Tibial nerve (tissue), 4 donors: ENCODE results near the gene SVOPL. TPM values are rescaled to one million over a fixed set of nuclear protein-coding genes. Genes with fewer than 3 reads are reported as not detected.

Experiments used
- DNase-seq, 2 donors: peaks; one replicate each; pipeline ENCODE4 v3.0.0-alpha.2; 2019; ENCODE audit warnings: low spot score in 2 of 2
- H3K27ac ChIP-seq, 4 donors: fragments of 200-600 bp; sonication (generic) in 3 of 4; one replicate each; pipeline ENCODE4 v1.5.1; 2017 to 2019; ENCODE audit warnings: mild to moderate bottlenecking in 1 of 4
- H3K27me3 ChIP-seq, 2 donors: fragments of 200-600 bp; sonication (generic) in 1 of 2; one replicate each; pipeline versions ENCODE4 v1.5.1 to v1.6.0; 2017 to 2019
- H3K36me3 ChIP-seq, 3 donors: fragments of 200-600 bp; sonication (generic); one replicate each; pipeline ENCODE4 v1.5.1; 2018 to 2019
- H3K4me1 ChIP-seq, 4 donors: fragments of 200-600 bp; sonication (generic) in 3 of 4; one replicate each; pipeline ENCODE4 v1.5.1; 2017 to 2019
- H3K4me3 ChIP-seq, 4 donors: fragments of 200-600 bp; sonication (generic) in 3 of 4; one replicate each; pipeline ENCODE4 v1.5.1; 2017 to 2019; ENCODE audit warnings: mild to moderate bottlenecking in 1 of 4, moderate library complexity in 1 of 4
- H3K9me3 ChIP-seq, 4 donors: fragments of 200-600 bp; sonication (generic) in 3 of 4; one replicate each; pipeline ENCODE4 v1.5.1; 2017 to 2019
- EP300 ChIP-seq, 2 donors: sonication (generic); formaldehyde crosslinking; IDR thresholded peaks; one replicate each; pipeline ENCODE4 v1.6.1; 2017; ENCODE audit warnings: antibody characterized with exemption in 2 of 2, mild to moderate bottlenecking in 1 of 2
- POLR2A ChIP-seq, 2 donors: fragments of 450-650 bp; IDR thresholded peaks; one replicate each; pipeline ENCODE4 v1.6.1; 2017; ENCODE audit warnings: antibody characterized with exemption in 2 of 2, mild to moderate bottlenecking in 2 of 2, moderate library complexity in 2 of 2
- WGBS, 2 donors: methylation state at CpG; one replicate each; pipeline ENCODE4 v1.1.5; 2018; 5-methylcytosine and 5-hydroxymethylcytosine counted together
- total RNA-seq, 4 donors: library from RNA; depleted of rRNA; stranded (reverse); fragments of >200 nt; gene quantifications; one replicate each; pipeline ENCODE4 v1.1.0, GENCODE V29; 2016
- TF ChIP-seq, protein P1 (sequence below), 5 experiments: fragments of 200-600 bp in 3 of 5; fragments of 450-650 bp in 2 of 5; sonication (generic) in 3 of 5; IDR thresholded peaks; one replicate each; pipeline ENCODE4 v1.5.1; 2016 to 2019; ENCODE audit warnings: antibody characterized with exemption in 5 of 5, mild to moderate bottlenecking in 3 of 5, moderate library complexity in 2 of 5

Gene SVOPL
- total RNA-seq, 4 donors from 2014 or later, result not detected

GRCh38 chr7:138573741-138574140 lies 127.4 kb downstream of the SVOPL start:
- H3K4me1 ChIP-seq, result no peaks in the 10 kb centered on the region
- DNase-seq, result no peak
- WGBS, 2 donors, result 69 to 88% methylated on average over 4 of the region's 4 CpGs
- H3K27me3 ChIP-seq, result no peaks in the 10 kb centered on the region
- H3K27ac ChIP-seq, result no peak overlapping the region
- H3K36me3 ChIP-seq, result peaks cover 0 to 85% (median 4%) of the 10 kb centered on the region in 3 donors
- TF ChIP-seq POLR2A (IDR thresholded peaks at IDR 0.05) (no peak), EP300 (IDR thresholded peaks at IDR 0.05) (no peak)
- H3K4me3 ChIP-seq, result no peak overlapping the region
- H3K9me3 ChIP-seq, result no peaks in the 10 kb centered on the region

- H3K27ac ChIP-seq, result no peak overlapping the region
- no peak for DNase-seq
- 94 to 97% methylated on average over 4 of the region's 4 CpGs for WGBS, 2 donors
- H3K9me3 ChIP-seq, result peaks cover 0 to 10% (median 4%) of the 10 kb centered on the region in 4 donors
- no peak overlapping the region for H3K4me3 ChIP-seq
- no peaks in the 10 kb centered on the region for H3K27me3 ChIP-seq
- peaks cover 0 to 90% (median 6%) of the 10 kb centered on the region in 3 donors for H3K36me3 ChIP-seq
- TF ChIP-seq POLR2A (IDR thresholded peaks at IDR 0.05), result no peak
- TF ChIP-seq, protein P1, sequence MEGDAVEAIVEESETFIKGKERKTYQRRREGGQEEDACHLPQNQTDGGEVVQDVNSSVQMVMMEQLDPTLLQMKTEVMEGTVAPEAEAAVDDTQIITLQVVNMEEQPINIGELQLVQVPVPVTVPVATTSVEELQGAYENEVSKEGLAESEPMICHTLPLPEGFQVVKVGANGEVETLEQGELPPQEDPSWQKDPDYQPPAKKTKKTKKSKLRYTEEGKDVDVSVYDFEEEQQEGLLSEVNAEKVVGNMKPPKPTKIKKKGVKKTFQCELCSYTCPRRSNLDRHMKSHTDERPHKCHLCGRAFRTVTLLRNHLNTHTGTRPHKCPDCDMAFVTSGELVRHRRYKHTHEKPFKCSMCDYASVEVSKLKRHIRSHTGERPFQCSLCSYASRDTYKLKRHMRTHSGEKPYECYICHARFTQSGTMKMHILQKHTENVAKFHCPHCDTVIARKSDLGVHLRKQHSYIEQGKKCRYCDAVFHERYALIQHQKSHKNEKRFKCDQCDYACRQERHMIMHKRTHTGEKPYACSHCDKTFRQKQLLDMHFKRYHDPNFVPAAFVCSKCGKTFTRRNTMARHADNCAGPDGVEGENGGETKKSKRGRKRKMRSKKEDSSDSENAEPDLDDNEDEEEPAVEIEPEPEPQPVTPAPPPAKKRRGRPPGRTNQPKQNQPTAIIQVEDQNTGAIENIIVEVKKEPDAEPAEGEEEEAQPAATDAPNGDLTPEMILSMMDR (IDR thresholded peaks at IDR 0.05), result no peak
- H3K4me1 ChIP-seq, result no peaks in the 10 kb centered on the region
These were observed 130.4 kb downstream of the SVOPL start for GRCh38 chr7:138570715-138571114.

GRCh38 chr7:138569418-138569817 lies 131.7 kb downstream of the SVOPL start:
- Histone ChIP-seq H3K27ac (no peak overlapping the region), H3K4me3 (no peak overlapping the region), H3K9me3 (peaks cover 0 to 23% (median 15%) of the 10 kb centered on the region in 4 donors), H3K4me1 (no peaks in the 10 kb centered on the region), H3K36me3 (peaks cover 0 to 96% (median 12%) of the 10 kb centered on the region in 3 donors), H3K27me3 (no peaks in the 10 kb centered on the region)
- no peak for TF ChIP-seq POLR2A (IDR thresholded peaks at IDR 0.05)
- TF ChIP-seq, protein P1 (IDR thresholded peaks at IDR 0.05), result no peak
- TF ChIP-seq EP300 (IDR thresholded peaks at IDR 0.05), result no peak
- no peak for DNase-seq
- 96 to 97% methylated on average over 3 of the region's 3 CpGs for WGBS, 2 donors

GRCh38 chr7:138568655-138569054 lies 132.5 kb downstream of the SVOPL start:
- WGBS, 2 donors, result 97 to 99% methylated on average over 2 of the region's 2 CpGs
- H3K36me3 ChIP-seq, result peaks cover 0 to 96% (median 17%) of the 10 kb centered on the region in 3 donors
- H3K27ac ChIP-seq, result no peak overlapping the region
- peaks cover 0 to 31% (median 18%) of the 10 kb centered on the region in 4 donors for H3K9me3 ChIP-seq
- TF ChIP-seq POLR2A (IDR thresholded peaks at IDR 0.05), result no peak
- no peaks in the 10 kb centered on the region for H3K4me1 ChIP-seq
- no peaks in the 10 kb centered on the region for H3K27me3 ChIP-seq
- H3K4me3 ChIP-seq, result no peak overlapping the region
- DNase-seq, result no peak

DNA sequence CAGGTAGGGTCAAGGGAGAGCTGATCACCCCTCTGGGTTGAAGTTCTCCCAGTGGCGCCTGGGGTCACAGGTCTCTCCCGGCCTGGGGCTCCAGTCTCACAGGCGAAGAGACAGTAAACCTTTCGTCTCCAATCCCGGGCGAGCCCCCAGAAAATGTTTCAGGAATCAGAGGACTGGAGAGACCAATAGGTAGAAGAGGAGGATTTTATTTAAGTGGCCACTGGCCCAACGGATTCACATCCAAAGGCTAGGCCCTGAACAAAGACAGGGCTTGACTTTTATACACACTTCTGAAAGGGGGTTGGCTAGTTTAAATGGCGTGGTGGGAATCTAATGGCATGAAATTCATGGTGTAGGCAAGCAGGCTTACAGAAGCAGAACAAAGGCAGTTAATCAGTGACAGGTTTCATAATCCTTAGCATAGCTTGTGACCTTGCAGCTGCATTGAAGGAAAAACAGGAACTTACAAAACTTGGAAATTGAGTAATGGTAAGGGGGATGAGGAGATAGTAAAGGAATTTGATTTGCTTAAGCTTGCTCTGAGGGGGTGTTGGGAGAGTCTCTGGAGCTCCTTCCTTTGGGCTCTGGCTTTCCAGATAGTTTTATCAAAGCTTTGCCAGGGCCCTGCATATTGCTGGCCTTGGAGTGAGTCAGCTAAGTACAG lies 135.6 kb downstream of the SVOPL start:
- no peak for DNase-seq
- Histone ChIP-seq H3K27me3 (no peaks in the 10 kb centered on the region), H3K4me3 (no peak overlapping the region), H3K36me3 (peaks cover 0 to 100% (median 31%) of the 10 kb centered on the region in 3 donors), H3K27ac (no peak overlapping the region), H3K9me3 (peaks cover 0 to 62% (median 20%) of the 10 kb centered on the region in 4 donors), H3K4me1 (no peaks in the 10 kb centered on the region)
- TF ChIP-seq POLR2A (IDR thresholded peaks at IDR 0.05), result no peak
- TF ChIP-seq, protein P1 (IDR thresholded peaks at IDR 0.05), result no peak
- no peak for TF ChIP-seq EP300 (IDR thresholded peaks at IDR 0.05)
- WGBS, 2 donors, result 94 to 96% methylated on average over 8 of the region's 8 CpGs

GRCh38 chr7:138565071-138565450 lies 136.1 kb downstream of the SVOPL start:
- H3K4me1 ChIP-seq, result no peaks in the 10 kb centered on the region
- H3K4me3 ChIP-seq, result no peak overlapping the region
- no peak overlapping the region for H3K27ac ChIP-seq
- H3K27me3 ChIP-seq, result no peaks in the 10 kb centered on the region
- H3K9me3 ChIP-seq, result peaks cover 0 to 67% (median 20%) of the 10 kb centered on the region in 4 donors
- DNase-seq, result no peak
- H3K36me3 ChIP-seq, result peaks cover 0 to 100% (median 36%) of the 10 kb centered on the region in 3 donors
- WGBS, 2 donors, result 95 to 100% methylated on average over 8 of the region's 8 CpGs
- TF ChIP-seq, protein P1 (IDR thresholded peaks at IDR 0.05), result no peak
- TF ChIP-seq POLR2A (IDR thresholded peaks at IDR 0.05) (no peak), EP300 (IDR thresholded peaks at IDR 0.05) (no peak)
